Esophagus muscularis mucosa (tissue), 4 donors: ENCODE data around the gene OMA1.

ENCODE experiments used
- CTCF ChIP-seq, 3 experiments: fragments of 200-600 bp in 2 of 3; fragments of 450-650 bp in 1 of 3; sonication (generic) in 2 of 3; IDR thresholded peaks; one replicate each; pipeline ENCODE4 v1.5.1; 2017 to 2019; ENCODE audit warnings: antibody characterized with exemption in 3 of 3, mild to moderate bottlenecking in 2 of 3, moderate library complexity in 1 of 3
- EP300 ChIP-seq: sonication (generic); formaldehyde crosslinking; IDR thresholded peaks from one replicate; pipeline ENCODE4 v1.6.1; 2017; ENCODE audit warnings: antibody characterized with exemption
- POLR2A ChIP-seq: fragments of 450-650 bp; IDR thresholded peaks from one replicate; pipeline ENCODE4 v1.6.1; 2017; ENCODE audit warnings: antibody characterized with exemption, moderate library complexity, mild to moderate bottlenecking, low read depth
- POLR2AphosphoS5 ChIP-seq, 2 donors: sonication (generic); formaldehyde crosslinking; IDR thresholded peaks; one replicate each; pipeline ENCODE4 v1.6.1; 2017; ENCODE audit warnings: antibody characterized with exemption in 2 of 2

- TF ChIP-seq CTCF (IDR thresholded peaks at IDR 0.05): no peak
- no peak for TF ChIP-seq POLR2A
- no peak for TF ChIP-seq EP300
- no peak for TF ChIP-seq POLR2AphosphoS5 (IDR thresholded peaks at IDR 0.05)
These were observed 3.3 kb downstream of the OMA1 start for GRCh38 chr1:58543260-58543659.
